GM12864 (cell line): Measurements from ENCODE around the gene MRPS27.

Experiments used
- DNase-seq: peaks from one replicate; pipeline ENCODE4 v3.0.0-alpha.2; 2011; ENCODE audit warnings: low read depth
- H3K4me3 ChIP-seq: 2 replicates; pipeline ENCODE4 v1.5.1; 2011; ENCODE audit warnings: mild to moderate bottlenecking, low read depth, low read length, control low read depth
- CTCF ChIP-seq: IDR thresholded peaks from 2 replicates; pipeline ENCODE4 v1.5.1; 2011; ENCODE audit warnings: low read depth, mild to moderate bottlenecking, moderate library complexity, low read length, control low read depth, inconsistent platforms; ENCODE audit errors: missing control alignments

MRPS27 gene

DNA sequence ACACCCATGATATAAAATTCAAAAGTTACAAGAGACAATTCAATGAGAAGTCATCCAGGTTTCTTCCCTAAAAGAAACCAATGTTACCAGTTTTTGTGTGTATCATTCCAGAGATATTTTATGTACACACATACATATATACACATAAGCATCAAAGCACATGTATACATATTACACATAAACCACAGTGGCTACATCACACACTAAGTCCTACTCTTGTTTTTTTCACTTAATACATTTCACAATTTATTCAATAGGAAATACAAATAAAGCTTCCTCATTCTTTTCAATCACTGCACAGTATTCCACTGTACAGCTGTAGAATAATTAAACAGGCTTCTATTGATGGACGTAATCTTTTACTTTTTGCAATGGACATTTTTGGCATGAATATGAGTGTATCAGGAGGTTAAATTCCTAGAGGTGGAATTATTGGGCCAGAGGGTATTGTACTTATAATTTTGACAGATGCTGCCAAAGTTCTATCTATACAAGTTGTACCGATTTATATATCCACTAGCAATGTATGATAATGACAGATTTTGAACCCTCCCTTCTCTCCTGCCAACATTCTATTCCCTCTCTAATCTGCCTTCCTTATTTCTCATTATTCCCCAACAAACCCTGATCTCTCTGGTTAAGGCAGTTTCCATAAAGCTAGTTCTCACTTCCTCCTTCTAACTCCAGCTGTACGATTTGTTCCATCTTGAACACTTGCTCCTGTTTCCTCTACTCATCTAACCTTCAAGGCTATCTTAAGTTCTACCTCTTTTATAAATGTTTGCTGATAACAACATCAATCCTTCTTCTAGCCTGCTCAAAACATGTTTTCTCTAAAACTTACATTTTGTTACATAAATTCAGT, 35.2 kb downstream of the MRPS27 start:
- DNase-seq, result no peak
- H3K4me3 ChIP-seq, result no peak overlapping the region
- TF ChIP-seq CTCF, result no peak

DNA sequence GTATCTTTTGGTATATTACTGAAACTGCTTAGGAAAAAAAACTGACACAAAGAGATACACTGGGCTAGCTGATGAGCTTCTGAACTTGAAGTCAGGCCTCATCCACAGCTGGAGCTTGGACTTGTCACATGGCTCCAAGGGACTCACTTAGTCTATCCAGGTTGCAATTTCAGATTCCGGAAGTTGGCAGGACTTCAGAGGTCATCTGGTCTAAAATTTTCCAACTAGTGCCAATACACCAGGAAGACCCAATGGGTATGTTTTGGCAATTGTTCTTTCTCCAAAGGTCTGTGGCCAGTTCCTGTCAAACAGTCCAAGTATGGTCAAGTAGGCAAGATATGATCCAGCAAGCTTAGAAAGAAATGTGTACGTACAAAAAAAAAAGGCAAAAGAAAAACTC, 36.7 kb downstream of the MRPS27 start:
- no peak for DNase-seq
- H3K4me3 ChIP-seq, result no peak overlapping the region
- TF ChIP-seq CTCF, result no peak

DNA sequence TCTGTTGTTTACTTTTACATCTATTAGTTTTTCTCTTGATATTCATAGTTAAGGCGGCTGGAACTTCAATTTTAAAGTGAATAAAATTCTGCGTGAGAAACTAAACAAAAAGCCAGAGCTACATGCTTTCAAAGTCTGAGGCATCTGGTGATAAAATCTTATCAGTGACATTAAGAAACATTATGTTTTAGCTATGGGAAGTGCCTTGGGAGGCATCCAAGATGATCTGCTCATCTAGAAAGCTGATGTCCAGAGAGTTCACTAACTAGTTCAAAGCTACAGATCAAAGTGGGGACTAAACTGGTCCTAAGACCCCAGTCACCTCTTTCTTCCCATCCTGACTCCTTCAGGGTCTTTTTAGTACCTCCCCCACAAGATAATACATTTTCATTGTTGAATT, 37.2 kb downstream of the MRPS27 start:
- H3K4me3 ChIP-seq, result no peak overlapping the region
- DNase-seq, result no peak
- no peak for TF ChIP-seq CTCF

- no peak for DNase-seq
- no peak overlapping the region for H3K4me3 ChIP-seq
- no peak for TF ChIP-seq CTCF
Observed at GRCh38 chr5:72281764-72282499, 38.1 kb downstream of the MRPS27 start.

GRCh38 chr5:72281430-72281763, 38.6 kb downstream of the MRPS27 start:
- H3K4me3 ChIP-seq, result no peak overlapping the region
- no peak for TF ChIP-seq CTCF

DNA sequence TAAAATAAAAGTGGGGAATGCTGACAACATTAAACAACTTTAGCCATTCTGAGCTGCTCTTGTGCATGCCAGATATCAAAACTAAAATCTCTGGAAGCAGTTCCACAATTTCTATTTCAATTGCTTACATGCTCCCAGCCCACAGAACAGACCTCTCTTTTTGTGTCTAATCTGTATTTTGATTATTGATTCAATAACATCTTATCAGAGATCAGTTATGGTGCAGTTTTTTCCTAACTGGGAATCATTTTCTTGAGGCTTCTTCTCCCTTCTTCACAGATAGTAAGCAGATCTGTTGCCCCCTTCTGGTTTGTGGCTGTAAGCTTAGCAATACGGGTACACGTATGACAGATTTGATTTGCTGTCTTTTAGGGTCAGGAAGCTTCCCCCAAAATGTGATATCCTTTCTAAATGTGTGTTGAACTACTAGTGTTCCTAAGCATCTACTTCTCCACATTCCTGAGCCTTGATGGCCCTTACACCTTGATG, 39.4 kb downstream of the MRPS27 start:
- no peak for DNase-seq
- TF ChIP-seq CTCF, result peak; percentile 24
- no peak overlapping the region for H3K4me3 ChIP-seq

More at GRCh38 chr5:72281430-72281763, 38.6 kb downstream of the MRPS27 start:
- no peak for DNase-seq
